GM21390 (cell line): ENCODE measurements around the gene GCNA.
A peak's percentile ranks its signal among the peaks of the same experiment; 100 is the strongest.
"Not testable (repeated sequence)": the region's sequence is repeated elsewhere in the genome, so short reads cannot be mapped to it uniquely, and the experiment has no call there.

ENCODE experiments used
- ATAC-seq: cut with Tn5 transposase; IDR thresholded peaks from one replicate; pipeline ENCODE4 v1.9.1; 2021; ENCODE audit not compliant: unreplicated experiment

Gene GCNA

DNA sequence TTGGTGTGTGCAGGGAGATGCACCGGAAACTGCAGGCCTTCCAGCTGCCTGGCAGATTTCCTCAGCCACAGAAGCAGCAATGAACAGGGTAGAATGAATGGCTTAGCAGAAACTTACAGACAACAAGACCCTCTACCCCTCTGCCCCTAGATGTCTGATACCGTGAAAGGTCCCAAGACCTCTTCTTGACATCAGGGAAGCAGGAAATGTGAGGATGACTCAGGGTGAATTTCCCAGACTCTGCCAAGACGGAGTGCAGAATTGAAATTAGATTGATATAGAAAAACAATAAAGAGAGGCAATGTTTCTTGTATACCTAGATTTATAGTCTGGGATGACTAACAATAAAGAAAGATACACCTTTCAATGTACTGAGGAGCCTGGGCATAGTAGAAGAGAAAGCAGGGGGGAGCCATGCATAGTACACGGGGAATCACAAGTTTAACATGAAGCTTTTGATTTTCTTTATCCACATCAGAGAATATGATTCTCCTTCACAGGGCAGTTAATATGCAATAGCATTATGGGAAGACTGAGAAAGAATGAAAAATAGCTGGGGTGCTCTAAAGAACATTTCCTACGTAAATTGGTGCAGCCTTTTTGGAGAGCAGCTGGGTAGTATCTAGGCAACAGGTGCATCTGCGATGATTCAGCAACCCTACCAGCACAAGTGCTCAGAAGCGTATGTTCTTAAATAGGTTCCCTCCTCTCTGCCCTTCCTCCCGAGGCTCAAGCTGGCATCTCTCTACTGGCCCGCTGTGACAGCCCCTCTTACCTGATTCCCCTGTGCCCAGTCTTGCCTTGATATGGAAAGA lies 58.4 kb downstream of the GCNA start:
- peak; percentile 54 for ATAC-seq

DNA sequence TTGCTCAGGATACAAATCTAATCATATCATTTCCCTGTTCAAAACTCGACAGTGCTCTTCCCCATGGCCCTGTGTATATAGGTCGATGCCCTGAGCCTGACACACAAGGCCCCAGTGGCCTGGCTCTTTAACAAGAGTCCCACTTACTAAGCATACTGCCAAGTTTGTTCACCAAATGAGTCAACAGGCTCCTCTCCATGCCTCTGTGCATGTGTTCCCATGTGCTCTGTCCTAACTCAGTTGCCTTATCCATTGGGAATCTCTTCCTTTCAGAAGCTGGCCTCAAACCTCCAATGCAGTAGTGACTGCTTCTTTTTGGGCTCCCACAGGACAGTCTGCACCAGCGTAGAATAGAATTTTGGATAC lies 59.0 kb downstream of the GCNA start:
- ATAC-seq, result peak; percentile 25

DNA sequence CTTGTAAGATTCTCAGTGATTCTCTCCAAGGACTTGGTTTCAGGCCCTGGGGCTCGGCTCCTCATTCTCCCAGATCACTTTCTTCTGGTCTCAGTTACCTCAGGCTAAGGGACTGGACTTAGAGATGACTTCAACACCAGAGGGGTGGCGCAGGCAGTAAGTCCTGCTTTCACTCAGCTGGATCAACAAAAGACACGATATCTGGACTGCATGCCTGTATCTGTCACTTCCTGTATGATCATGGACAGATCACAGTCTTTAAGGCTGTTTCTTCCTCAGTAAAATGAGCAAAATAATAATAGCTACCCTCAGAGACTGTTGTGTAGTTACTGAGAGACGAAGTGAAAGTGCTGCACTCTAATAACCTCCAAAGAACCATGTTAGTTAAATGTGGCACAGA lies 59.6 kb downstream of the GCNA start:
- peak; percentile 54 for ATAC-seq

DNA sequence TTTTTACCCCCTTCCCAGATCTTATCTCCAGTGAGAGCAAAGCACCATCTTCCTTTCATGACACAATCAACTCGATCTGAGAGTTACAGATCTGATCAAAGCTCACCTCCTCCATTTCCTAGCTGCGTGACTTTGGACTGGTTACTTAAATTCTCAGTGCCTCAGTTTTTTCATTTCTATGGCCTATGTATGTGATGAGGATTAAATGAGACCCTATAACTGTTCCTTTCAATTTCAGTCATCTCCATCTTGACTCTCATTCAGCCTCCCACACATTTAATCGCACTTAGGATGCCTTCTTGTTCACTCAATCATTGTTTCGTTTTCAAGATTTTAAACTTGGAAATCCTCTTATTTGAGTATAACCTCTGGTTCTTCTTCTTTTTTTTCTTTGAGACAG lies 60.2 kb downstream of the GCNA start:
- no peak for ATAC-seq

DNA sequence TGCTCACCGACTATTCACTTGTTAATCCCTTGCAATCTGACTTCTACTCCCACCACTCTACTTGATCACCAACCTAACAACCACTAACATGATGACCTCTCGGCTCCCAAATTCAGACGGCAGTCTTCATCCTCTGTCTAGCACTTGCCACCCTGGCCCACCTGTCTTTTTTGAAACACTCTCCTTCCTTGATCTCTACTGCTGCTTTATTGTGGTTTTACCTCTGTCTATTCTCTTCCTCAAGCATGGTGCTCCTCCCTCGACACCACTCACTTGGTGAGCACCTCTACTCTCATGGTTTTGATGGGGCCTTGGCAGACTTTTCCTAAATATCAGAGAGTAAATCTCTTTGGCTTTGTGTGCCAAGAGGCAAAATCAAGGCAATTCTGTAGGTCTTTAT lies 61.8 kb downstream of the GCNA start:
- no peak for ATAC-seq

DNA sequence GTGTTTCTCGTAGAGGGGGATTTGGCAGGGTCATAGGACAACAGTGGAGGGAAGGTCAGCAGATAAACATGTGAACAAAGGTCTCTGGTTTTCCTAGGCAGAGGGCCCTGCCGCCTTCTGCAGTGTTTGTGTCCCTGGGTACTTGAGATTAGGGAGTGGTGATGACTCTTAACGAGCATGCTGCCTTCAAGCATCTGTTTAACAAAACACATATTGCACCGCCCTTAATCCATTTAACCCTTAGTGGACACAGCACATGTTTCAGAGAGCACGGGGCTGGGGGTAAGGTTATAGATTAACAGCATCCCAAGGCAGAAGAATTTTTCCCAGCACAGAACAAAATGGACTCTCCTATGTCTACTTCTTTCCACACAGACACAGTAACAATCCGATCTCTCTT lies 66.2 kb downstream of the GCNA start:
- not testable (repeated sequence) for ATAC-seq

DNA sequence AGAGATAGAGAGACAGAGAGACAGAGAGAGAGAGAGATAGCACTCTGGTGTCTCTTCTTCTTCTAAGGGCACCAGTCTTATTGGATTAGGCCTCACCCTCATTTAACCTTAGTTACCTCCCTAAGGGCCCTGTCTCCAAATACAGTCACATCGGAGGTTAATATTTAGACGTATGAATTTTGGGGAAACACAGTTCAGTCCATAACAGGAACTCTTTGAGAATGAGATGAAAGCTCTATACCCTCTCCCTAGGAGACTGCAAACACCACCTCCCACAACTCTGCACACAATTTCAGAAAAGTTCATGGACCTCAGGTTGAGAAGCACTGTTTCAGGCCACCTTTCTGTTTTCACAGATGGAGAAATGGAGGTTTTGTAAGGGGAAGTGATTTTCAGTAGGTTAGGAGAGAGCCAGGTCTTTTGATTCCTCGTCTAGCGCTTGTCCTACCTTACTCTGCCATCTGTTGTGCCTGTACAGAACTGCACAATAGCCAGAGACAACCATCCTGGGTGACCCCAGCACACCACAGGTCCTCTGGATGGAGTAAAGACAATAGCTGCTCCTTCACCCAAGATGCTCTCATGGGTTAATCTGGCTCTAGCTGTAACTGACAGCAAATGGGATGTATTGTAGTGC lies 72.2 kb downstream of the GCNA start:
- ATAC-seq, result peak; percentile 84

DNA sequence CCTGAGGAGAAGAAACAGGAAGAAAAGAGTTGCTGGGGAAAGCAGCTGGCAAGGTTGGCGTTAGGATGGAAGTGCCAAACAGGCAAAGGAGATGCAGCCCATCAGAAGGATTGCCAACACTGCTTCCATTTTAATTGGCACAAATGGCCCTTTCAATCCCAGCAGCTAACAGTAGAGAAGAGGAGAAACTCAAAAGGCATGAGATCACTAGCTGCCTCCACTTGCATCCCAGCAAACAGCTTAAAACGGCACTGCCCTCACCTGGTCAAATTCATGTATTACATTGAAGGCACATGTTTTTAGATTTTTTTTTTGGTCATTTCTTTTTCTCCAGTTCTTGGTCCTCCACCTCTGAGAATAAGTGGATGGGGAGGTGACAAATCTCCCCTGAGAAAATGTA lies 74.2 kb downstream of the GCNA start:
- ATAC-seq, result no peak

DNA sequence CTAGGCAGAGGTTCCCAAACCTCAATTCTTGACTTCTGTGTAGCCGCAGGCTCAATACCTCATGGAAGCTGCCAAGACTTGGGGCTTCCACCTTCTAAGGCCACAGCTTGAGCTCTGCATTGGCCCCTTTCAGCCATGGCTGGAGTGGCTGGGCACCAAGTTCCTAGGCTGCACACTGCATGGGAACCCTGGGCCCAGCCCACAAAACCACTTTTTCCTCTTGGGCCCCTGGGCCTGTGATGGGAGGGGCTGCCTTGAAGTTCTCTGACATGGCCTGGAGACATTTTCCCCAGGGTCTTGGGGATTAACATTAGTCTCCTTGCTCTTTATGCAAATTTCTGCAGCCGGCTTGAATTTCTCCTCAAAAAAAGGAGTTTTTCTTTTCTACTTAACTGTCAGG lies 75.1 kb downstream of the GCNA start:
- no peak for ATAC-seq

DNA sequence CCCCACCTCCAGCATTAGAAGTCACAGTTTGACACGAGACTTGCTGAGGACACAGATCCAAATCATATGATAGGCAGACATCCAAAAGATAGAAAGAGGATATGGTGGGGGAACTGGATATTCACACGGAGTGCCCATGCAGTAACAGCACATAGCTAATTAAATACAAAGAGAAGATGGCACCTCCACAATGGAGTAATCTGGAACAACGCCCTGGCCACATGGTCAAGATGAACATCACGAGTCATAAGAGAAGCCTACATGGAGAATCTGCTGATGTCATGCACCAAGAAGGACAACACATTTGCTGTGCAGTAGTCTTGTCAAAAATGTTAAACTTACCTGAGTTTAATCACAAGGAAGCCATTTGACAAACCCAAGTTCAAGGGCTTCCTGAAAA lies 79.0 kb downstream of the GCNA start:
- no peak for ATAC-seq

DNA sequence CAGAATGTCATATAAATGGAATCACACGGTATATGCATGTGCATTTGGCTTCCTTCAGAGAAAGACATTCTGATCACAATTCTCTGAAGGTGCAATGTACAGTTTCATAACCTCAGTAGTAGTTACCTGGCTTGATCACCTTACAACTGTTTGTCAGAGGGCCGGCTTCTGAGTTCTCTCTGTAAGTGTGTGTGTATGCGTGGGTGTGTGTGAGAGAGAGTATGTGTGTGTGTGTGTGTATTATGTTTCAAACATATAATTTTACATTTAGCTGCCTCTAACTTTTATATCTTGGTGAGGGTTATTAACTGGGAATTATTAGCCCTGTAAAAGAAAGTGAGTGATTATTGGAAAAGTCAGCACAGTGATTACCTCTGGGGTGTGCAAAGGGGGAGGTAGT lies 81.1 kb downstream of the GCNA start:
- no peak for ATAC-seq

DNA sequence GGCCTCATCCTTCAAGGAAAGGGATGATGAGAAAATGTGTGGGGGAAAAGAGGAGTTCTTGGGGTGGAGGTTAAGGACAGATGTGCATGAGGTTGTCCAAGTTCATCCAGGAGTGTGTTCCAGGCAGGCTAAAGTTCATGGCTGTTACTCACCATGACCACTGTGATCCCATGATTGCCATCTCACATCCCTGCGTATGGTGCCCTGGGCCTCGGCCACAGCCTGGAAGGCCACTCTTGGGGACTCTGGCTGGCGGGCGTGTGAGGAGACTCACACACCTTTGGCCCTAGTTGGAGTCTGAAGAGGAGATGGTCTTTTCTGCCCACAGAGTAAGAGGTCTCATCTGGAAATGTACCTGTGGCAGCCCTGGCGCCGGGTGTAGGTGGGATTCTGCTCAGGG lies 81.7 kb downstream of the GCNA start:
- ATAC-seq, result no peak

DNA sequence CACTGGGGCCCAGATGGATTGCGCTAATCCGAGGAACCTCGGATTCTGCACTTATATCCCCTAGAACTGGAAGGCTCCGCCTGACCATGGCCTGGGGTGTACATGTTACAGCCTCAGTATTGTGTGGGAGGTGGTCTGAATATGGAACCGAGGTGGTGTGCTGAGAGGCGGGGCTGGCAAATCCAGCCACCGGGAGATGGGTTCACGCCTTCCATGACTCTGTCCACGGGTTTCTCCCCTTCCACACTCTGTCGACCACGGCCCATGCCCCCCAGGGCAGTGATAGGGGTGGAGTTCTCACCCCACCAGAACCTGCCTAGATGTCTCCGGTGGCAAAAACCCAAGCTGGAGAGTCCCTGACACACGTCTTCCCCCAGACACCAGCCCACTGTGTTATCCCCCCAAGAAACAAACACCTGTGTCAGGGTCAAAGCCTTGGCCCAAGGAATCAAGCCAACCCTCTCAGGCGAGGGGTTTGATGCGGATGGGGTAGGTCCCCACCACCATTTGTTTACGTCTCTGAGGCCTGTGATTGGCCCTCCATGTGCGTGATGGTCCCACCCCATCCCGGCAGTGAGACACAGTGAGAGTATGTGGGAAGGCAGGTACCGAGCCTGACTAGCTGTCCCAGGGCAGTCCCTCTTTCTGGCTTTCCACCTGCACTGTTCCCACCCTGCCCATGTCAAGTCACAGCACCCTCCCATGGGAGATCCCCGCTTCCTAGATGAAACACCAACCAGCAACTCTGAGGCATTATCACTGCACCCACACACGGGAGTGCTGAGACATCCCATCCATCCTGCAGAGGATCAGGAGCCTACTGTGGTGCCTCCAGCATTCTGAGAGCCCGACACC lies 82.6 kb downstream of the GCNA start:
- ATAC-seq, result no peak

DNA sequence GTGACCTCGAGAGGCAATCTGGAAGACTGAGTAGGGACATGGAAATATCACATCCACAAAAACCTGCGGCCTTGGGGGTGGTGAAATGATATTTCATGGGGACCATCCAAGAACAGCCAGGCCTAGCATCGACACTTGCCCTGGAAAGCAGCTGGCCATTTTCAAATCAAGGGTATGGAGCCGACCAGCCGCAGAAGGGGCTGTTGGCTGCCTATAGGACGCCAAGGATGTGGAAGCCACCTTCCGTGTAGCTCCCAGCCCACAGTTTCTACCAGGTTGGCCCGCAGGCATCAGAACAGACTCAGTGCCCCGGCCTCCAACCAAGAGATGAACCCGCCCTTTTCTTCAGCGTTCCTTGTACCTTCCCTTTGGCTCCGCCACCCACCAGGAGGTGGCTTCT lies 83.7 kb downstream of the GCNA start:
- no peak for ATAC-seq

DNA sequence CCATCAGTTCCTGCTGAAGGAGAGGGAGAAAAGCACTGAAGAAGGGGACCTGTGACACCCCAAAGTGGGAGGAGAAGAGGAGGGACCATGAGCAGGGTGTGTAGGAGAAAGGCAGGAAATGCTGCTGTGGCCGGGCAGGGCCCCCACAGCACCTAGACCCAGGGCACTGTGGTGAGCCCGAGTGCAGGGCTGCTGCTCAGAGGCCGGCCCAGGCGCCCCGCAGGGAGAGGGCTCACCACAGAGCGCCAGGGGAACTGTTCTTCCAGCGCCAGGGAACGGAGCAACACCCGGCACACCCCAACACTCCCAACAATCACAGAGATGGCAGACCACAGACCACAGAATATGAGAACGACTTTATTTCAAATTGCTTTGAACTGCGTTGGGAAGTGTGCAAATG lies 84.4 kb downstream of the GCNA start:
- ATAC-seq, result not testable (repeated sequence)
